Keratinocyte (primary cell): ENCODE data around the gene PTN. TPM values are rescaled to one million over a fixed set of nuclear protein-coding genes. Genes with fewer than 3 reads are reported as not detected.

Experiments used
- DNase-seq: peaks from one replicate; pipeline ENCODE4 v3.0.0-alpha.2; 2011; ENCODE audit warnings: low read depth, missing footprints, low spot score
- FAIRE-seq: peaks from 2 replicates; lab custom pipeline; 2011; peaks lifted over from hg19 to GRCh38; lab: Jason Lieb, UNC
- H2AFZ ChIP-seq: 2 replicates; pipeline ENCODE4 v1.6.0; 2012; ENCODE audit warnings: low read length, control low read depth, inconsistent platforms; ENCODE audit not compliant: control insufficient read depth
- H3K27ac ChIP-seq: 2 replicates; pipeline ENCODE4 v1.5.1; 2011; ENCODE audit warnings: low read length; ENCODE audit not compliant: control insufficient read depth, insufficient read depth
- H3K27me3 ChIP-seq: 3 replicates; pipeline ENCODE4 v1.6.0; 2011; ENCODE audit warnings: low read length; ENCODE audit not compliant: control insufficient read depth, insufficient read depth; ENCODE audit errors: extremely low read depth
- H3K36me3 ChIP-seq, 2 experiments: 2 replicates in 1 of 2; 3 replicates in 1 of 2; pipeline ENCODE4 v1.5.1; 2011; ENCODE audit warnings: low read length in 2 of 2, mild to moderate bottlenecking in 1 of 2; ENCODE audit not compliant: control insufficient read depth in 2 of 2, insufficient read depth in 2 of 2; ENCODE audit errors: extremely low read depth in 1 of 2
- H3K4me1 ChIP-seq: 3 replicates; pipeline ENCODE4 v1.5.1; 2011; ENCODE audit warnings: low read length; ENCODE audit not compliant: control insufficient read depth, insufficient read depth; ENCODE audit errors: extremely low read depth
- H3K4me2 ChIP-seq: 3 replicates; pipeline ENCODE4 v1.6.0; 2011; ENCODE audit warnings: low read depth, low read length; ENCODE audit not compliant: control insufficient read depth, insufficient read depth; ENCODE audit errors: extremely low read depth
- H3K4me3 ChIP-seq, 3 experiments: fragments of 200-600 bp in 1 of 3; sonication (generic) in 1 of 3; 2 replicates in 2 of 3; 3 replicates in 1 of 3; pipeline ENCODE4 v1.5.1; 2011 to 2016; ENCODE audit warnings: low read length in 3 of 3, mild to moderate bottlenecking in 3 of 3, control low read depth in 2 of 3, inconsistent platforms in 1 of 3, low read depth in 1 of 3, mixed read lengths in 1 of 3, mixed run types in 1 of 3, moderate library complexity in 1 of 3; ENCODE audit not compliant: control insufficient read depth in 2 of 3, insufficient read depth in 2 of 3; ENCODE audit errors: extremely low read depth in 1 of 3
- H3K79me2 ChIP-seq: 2 replicates; pipeline ENCODE4 v1.6.0; 2012; ENCODE audit warnings: low read length; ENCODE audit not compliant: control insufficient read depth, insufficient read depth
- H3K9ac ChIP-seq: 3 replicates; pipeline ENCODE4 v1.6.0; 2011; ENCODE audit warnings: low read length; ENCODE audit not compliant: control insufficient read depth, insufficient read depth; ENCODE audit errors: extremely low read depth
- H3K9me1 ChIP-seq: 3 replicates; pipeline ENCODE4 v1.6.0; 2011; ENCODE audit warnings: low read length; ENCODE audit not compliant: control insufficient read depth, insufficient read depth; ENCODE audit errors: extremely low read depth
- H3K9me3 ChIP-seq: 2 replicates; pipeline ENCODE4 v1.5.1; 2012; ENCODE audit warnings: low read depth, low read length; ENCODE audit not compliant: control insufficient read depth
- H4K20me1 ChIP-seq: 3 replicates; pipeline ENCODE4 v1.6.0; 2011; ENCODE audit warnings: low read length; ENCODE audit not compliant: control insufficient read depth, insufficient read depth; ENCODE audit errors: extremely low read depth
- CTCF ChIP-seq, 3 experiments: IDR thresholded peaks in 1 of 3; conservative IDR thresholded peaks in 1 of 3; optimal IDR thresholded peaks in 1 of 3; 2 replicates in 2 of 3; 3 replicates in 1 of 3; pipeline versions ENCODE3 to v1.5.1; 2011; ENCODE audit warnings: low read length in 3 of 3, mild to moderate bottlenecking in 3 of 3, moderate library complexity in 2 of 3, control low read depth in 1 of 3, inconsistent platforms in 1 of 3; ENCODE audit not compliant: insufficient read depth in 2 of 3; ENCODE audit errors: extremely low read depth in 1 of 3
- EZH2 ChIP-seq: IDR thresholded peaks from one replicate; pipeline ENCODE4 v1.6.1; 2012; ENCODE audit warnings: inconsistent platforms, mild to moderate bottlenecking, low read length, moderate library complexity
- dilution Hi-C: fragments of 300-500 bp; cut with MboI; formaldehyde crosslinking; loops from one replicate; pipeline ENCODE4 v1.7.0; 2020; ENCODE audit warnings: low sequenced_read_pairs; ENCODE audit not compliant: extremely low pct_ligation_motif_present
- polyA plus RNA-seq, 5 experiments: library from polyadenylated mRNA; depleted of rRNA in 3 of 5; stranded (reverse) in 3 of 5; stranded (forward) in 1 of 5; unstranded in 1 of 5; fragments of >200 nt; gene quantifications; 1 replicate in 1 of 5; 2 replicates in 3 of 5; 3 replicates in 1 of 5; pipeline versions ENCODE4 v1.2.1 to v1.2.3, GENCODE V29; 2011 to 2012; ENCODE audit warnings: missing spikeins in 2 of 5, low read depth in 1 of 5, low replicate concordance in 1 of 5

Gene PTN
- polyA plus RNA-seq, 1 donor (not counting 4 experiments of a cell fraction or from before 2014, with no cell fraction given): not detected

DNA sequence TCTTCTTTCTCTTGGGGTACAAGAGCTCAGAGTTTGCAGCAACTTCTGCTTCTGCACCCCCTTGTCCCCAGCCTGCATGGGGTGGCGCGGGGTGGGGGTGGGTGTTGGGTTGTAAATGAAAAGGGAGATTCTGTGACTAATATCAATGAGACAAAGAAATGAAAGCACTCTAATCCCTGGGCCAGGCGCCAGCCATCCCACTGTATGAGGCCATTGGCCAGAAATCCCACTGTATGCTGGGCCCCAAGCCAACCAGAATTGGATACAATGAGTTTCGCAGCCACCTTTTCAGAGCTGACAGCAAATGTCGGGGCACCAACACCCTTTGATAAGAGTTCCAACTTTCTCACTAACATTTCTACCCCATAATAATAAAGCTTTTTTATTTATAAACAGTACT lies 10.9 kb upstream of the PTN start:
- FAIRE-seq (no peak), DNase-seq (no peak)
- dilution Hi-C loops: no loop called here

DNA sequence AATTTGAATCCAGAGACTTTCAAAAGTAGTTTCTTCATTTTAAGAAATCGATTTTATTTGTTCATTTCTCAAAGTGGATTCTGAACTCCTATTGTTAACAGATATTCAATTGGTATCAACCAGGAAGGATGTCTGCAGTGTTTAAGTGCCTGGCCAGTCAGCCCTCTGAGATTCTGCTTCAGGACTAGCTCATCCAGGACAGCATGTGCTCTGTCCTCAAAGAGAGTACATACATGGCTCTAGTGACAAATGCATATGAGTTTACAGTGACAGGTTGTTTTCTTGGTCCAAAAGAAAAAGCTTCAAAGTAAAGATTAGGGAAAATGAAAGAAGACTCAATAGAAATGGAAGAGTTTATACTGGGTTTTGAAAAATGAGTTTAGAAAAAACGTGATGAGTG lies 8.4 kb upstream of the PTN start:
- Histone ChIP-seq H3K27me3 (no peaks in the 10 kb centered on the region), H2AFZ (no peak overlapping the region), H3K79me2 (no peaks in the 10 kb centered on the region), H3K4me2 (no peak overlapping the region), H3K4me1 (no peaks in the 10 kb centered on the region), H3K9me1 (no peaks in the 10 kb centered on the region), H3K9ac (no peak overlapping the region), H3K27ac (no peak overlapping the region), H4K20me1 (no peaks in the 10 kb centered on the region), H3K9me3 (no peaks in the 10 kb centered on the region), H3K4me3 (no peak overlapping the region), H3K36me3 (no peaks in the 10 kb centered on the region)
- no peak for DNase-seq
- dilution Hi-C loops: no loop called here
- TF ChIP-seq EZH2 (no peak), CTCF (optimal IDR thresholded peaks at IDR 0.05 in 1 of 3, IDR thresholded peaks at IDR 0.05 in 1 of 3, conservative IDR thresholded peaks at IDR 0.05 in 1 of 3; ENCODE audit: extremely low read depth in 1 of 3, insufficient read depth in 2 of 3, low read length in 3 of 3) (no peak)
- no peak for FAIRE-seq

More for the DNA sequence above, 10.9 kb upstream of the PTN start:
- no peaks in the 10 kb centered on the region for H3K9me3 ChIP-seq
- no peaks in the 10 kb centered on the region for H3K27me3 ChIP-seq
- H3K4me1 ChIP-seq: no peaks in the 10 kb centered on the region
- H3K79me2 ChIP-seq: no peaks in the 10 kb centered on the region
- H2AFZ ChIP-seq: no peak overlapping the region
- H3K27ac ChIP-seq: no peak overlapping the region
- H3K4me3 ChIP-seq: no peak overlapping the region
- no peak overlapping the region for H3K9ac ChIP-seq
- no peaks in the 10 kb centered on the region for H3K9me1 ChIP-seq
- TF ChIP-seq CTCF (optimal IDR thresholded peaks at IDR 0.05 in 1 of 3, IDR thresholded peaks at IDR 0.05 in 1 of 3, conservative IDR thresholded peaks at IDR 0.05 in 1 of 3; ENCODE audit: extremely low read depth in 1 of 3, insufficient read depth in 2 of 3, low read length in 3 of 3) (no peak), EZH2 (no peak)
- no peak overlapping the region for H3K4me2 ChIP-seq
- no peaks in the 10 kb centered on the region for H4K20me1 ChIP-seq
- H3K36me3 ChIP-seq: no peaks in the 10 kb centered on the region
